DND-41 (cell line): ENCODE results near the gene CACNA2D3.

Experiments
- ATAC-seq: fragments of 200-7000 bp; cut with Tn5 transposase; 3 replicates; pipeline ENCODE4 v1.9.1; 2021; ENCODE audit warnings: low read depth; ENCODE audit not compliant: insufficient read depth
- DNase-seq: peaks from one replicate; pipeline ENCODE4 v3.0.0-alpha.2; 2020
- H2AFZ ChIP-seq: 2 replicates; pipeline ENCODE4 v1.6.0; 2012; ENCODE audit warnings: low read depth, low read length
- H3K27ac ChIP-seq: 2 replicates; pipeline ENCODE4 v1.5.1; 2012; ENCODE audit warnings: low read length, inconsistent platforms
- H3K27me3 ChIP-seq: fragments of 200-600 bp; sonication (generic); 2 replicates; pipeline ENCODE4 v1.6.0; 2012; ENCODE audit warnings: low read length, mild to moderate bottlenecking, inconsistent platforms; ENCODE audit not compliant: insufficient read depth, poor library complexity
- H3K36me3 ChIP-seq: 2 replicates; pipeline ENCODE4 v1.5.1; 2012; ENCODE audit warnings: low read length, inconsistent platforms; ENCODE audit not compliant: insufficient read depth
- H3K4me1 ChIP-seq: 2 replicates; pipeline ENCODE4 v1.5.1; 2012; ENCODE audit warnings: mild to moderate bottlenecking, low read length; ENCODE audit not compliant: insufficient read depth
- H3K4me2 ChIP-seq: 2 replicates; pipeline ENCODE4 v1.6.0; 2012; ENCODE audit warnings: mild to moderate bottlenecking, moderate library complexity, low read length, inconsistent platforms; ENCODE audit not compliant: insufficient read depth
- H3K4me3 ChIP-seq, 2 experiments: fragments of 200-600 bp in 1 of 2; shearing (Covaris generic) in 1 of 2; 2 replicates each; pipeline ENCODE4 v1.5.1; 2012 to 2016; ENCODE audit warnings: inconsistent platforms in 2 of 2, low read length in 2 of 2, mild to moderate bottlenecking in 2 of 2, low read depth in 1 of 2, moderate library complexity in 1 of 2
- H3K79me2 ChIP-seq: 2 replicates; pipeline ENCODE4 v1.6.0; 2012; ENCODE audit warnings: low read length, inconsistent platforms; ENCODE audit not compliant: insufficient read depth
- H3K9ac ChIP-seq: 2 replicates; pipeline ENCODE4 v1.6.0; 2012; ENCODE audit warnings: low read depth, mild to moderate bottlenecking, inconsistent platforms, low read length, moderate library complexity
- H3K9me3 ChIP-seq: 2 replicates; pipeline ENCODE4 v1.5.1; 2012; ENCODE audit warnings: low read length, moderate library complexity, mild to moderate bottlenecking, inconsistent platforms; ENCODE audit not compliant: insufficient read depth, severe bottlenecking
- H4K20me1 ChIP-seq: 2 replicates; pipeline ENCODE4 v1.6.0; 2012; ENCODE audit warnings: low read length; ENCODE audit not compliant: insufficient read depth
- CTCF ChIP-seq: IDR thresholded peaks from 2 replicates; pipeline ENCODE4 v1.5.1; 2012; ENCODE audit warnings: borderline replicate concordance, low read length, moderate library complexity, mild to moderate bottlenecking; ENCODE audit not compliant: poor library complexity, severe bottlenecking; ENCODE audit errors: extremely low read depth
- EZH2 ChIP-seq: IDR thresholded peaks from 3 replicates; pipeline ENCODE4 v1.6.1; 2012; ENCODE audit warnings: borderline replicate concordance, low read depth, mild to moderate bottlenecking, moderate library complexity, low read length, inconsistent platforms; ENCODE audit not compliant: severe bottlenecking

Gene CACNA2D3

GRCh38 chr3:54311211-54311747 is 188.9 kb downstream of the CACNA2D3 start:
- Histone ChIP-seq H3K9me3 (no peaks in the 10 kb centered on the region), H3K36me3 (no peaks in the 10 kb centered on the region), H3K9ac (no peak overlapping the region), H2AFZ (no peak overlapping the region), H3K4me1 (no peaks in the 10 kb centered on the region), H3K27me3 (no peaks in the 10 kb centered on the region), H4K20me1 (no peaks in the 10 kb centered on the region), H3K27ac (no peak overlapping the region), H3K79me2 (no peaks in the 10 kb centered on the region), H3K4me3 (no peak overlapping the region), H3K4me2 (no peak overlapping the region)
- TF ChIP-seq EZH2, result no peak
- TF ChIP-seq CTCF, result no peak
- ATAC-seq, result no peak
- DNase-seq, result no peak

- Histone ChIP-seq H3K4me2 (no peak overlapping the region), H3K27me3 (no peaks in the 10 kb centered on the region), H3K9me3 (no peaks in the 10 kb centered on the region), H3K4me1 (no peaks in the 10 kb centered on the region), H3K9ac (no peak overlapping the region), H4K20me1 (no peaks in the 10 kb centered on the region), H2AFZ (no peak overlapping the region), H3K4me3 (no peak overlapping the region), H3K79me2 (no peaks in the 10 kb centered on the region), H3K36me3 (no peaks in the 10 kb centered on the region), H3K27ac (no peak overlapping the region)
- no peak for TF ChIP-seq CTCF
- no peak for ATAC-seq
- DNase-seq, result no peak
These were observed 190.0 kb downstream of the CACNA2D3 start for GRCh38 chr3:54312156-54312899.

GRCh38 chr3:54313418-54313817 is 191.1 kb downstream of the CACNA2D3 start:
- Histone ChIP-seq H3K27ac (no peak overlapping the region), H3K36me3 (no peaks in the 10 kb centered on the region), H4K20me1 (no peaks in the 10 kb centered on the region), H3K9me3 (no peaks in the 10 kb centered on the region), H3K4me1 (no peaks in the 10 kb centered on the region), H3K4me3 (no peak overlapping the region), H3K4me2 (no peak overlapping the region), H3K27me3 (no peaks in the 10 kb centered on the region), H3K79me2 (no peaks in the 10 kb centered on the region), H2AFZ (no peak overlapping the region), H3K9ac (no peak overlapping the region)
- DNase-seq (no peak), ATAC-seq (no peak)
- TF ChIP-seq EZH2 (no peak), CTCF (no peak)
